Stimulated activated CD8-positive, alpha-beta memory T cell treated with anti-CD3 and anti-CD28 coated beads, Interleukin-12 subunit alpha, Interleukin-12 subunit beta, amount 100 ng/mL, for 1 hour (primary cell): ENCODE measurements around the gene ZNF618.

Source experiments
- DNase-seq: peaks from one replicate; pipeline ENCODE4 v3.0.0-alpha.2; 2020; ENCODE audit warnings: low read depth

Gene ZNF618

GRCh38 chr9:113934167-113934828, 58.2 kb downstream of the ZNF618 start:
- DNase-seq = no peak

GRCh38 chr9:113934829-113935676, 58.9 kb downstream of the ZNF618 start:
- DNase-seq = no peak

DNA sequence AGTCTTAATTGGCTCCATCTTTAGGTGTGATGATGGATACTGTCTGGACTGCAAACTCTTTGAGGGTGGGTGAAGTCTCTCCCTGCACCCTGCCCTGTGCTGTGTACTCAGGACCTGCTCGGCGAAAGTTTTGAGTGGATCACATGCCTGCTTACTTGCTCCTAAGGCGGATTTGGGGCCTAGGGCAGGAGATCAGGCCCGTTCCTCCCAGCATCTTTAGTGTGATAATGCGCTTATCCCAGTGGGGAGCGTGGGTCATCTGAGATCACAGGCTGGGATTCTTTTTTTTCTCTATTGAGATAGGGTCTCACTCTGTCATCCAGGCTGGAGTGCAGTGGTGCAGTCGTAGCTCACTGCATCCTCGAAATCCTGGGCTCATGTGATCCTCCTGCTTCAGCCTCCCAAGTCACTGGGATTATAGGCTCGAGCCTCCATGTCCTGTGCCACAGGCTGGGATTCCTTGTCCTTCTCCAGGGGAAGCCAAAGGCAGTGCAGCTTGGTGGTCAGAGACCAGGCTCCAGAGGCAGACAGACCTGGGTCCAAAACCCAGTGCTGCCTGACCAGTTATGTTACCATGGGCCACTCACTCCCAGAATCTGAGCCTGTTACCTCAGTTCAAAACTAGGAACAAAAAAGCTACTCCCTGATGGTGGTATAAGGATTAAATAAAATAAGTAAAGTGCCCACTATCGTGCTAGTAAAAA, 59.7 kb downstream of the ZNF618 start:
- DNase-seq = no peak

DNA sequence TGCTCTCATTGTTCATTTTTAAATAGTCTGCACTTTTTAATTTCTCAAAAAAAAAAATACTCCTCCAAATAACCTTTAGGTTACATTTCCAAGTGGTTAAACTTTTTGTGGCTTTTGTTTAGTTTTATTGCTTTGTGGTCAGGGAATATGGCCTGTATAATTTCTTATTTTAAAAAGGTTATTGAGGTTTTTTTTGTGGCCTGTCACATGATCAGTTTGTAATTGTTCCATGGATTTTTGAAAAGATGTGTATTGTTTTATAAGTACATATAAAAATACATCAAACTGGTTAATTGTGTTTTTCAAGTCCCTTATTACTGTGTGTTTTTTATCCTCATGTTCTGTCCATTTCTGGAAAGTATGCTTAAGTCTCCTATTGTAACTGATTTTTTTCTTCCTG, 64.0 kb downstream of the ZNF618 start:
- no peak for DNase-seq

GRCh38 chr9:113941056-113941455, 64.9 kb downstream of the ZNF618 start:
- no peak for DNase-seq

- DNase-seq = no peak
Measured at GRCh38 chr9:113941526-113941925, 65.4 kb downstream of the ZNF618 start.

- DNase-seq = no peak
Measured at GRCh38 chr9:113943112-113944009, 67.3 kb downstream of the ZNF618 start.

- no peak for DNase-seq
Measured at GRCh38 chr9:113945784-113946183, 69.7 kb downstream of the ZNF618 start.

DNA sequence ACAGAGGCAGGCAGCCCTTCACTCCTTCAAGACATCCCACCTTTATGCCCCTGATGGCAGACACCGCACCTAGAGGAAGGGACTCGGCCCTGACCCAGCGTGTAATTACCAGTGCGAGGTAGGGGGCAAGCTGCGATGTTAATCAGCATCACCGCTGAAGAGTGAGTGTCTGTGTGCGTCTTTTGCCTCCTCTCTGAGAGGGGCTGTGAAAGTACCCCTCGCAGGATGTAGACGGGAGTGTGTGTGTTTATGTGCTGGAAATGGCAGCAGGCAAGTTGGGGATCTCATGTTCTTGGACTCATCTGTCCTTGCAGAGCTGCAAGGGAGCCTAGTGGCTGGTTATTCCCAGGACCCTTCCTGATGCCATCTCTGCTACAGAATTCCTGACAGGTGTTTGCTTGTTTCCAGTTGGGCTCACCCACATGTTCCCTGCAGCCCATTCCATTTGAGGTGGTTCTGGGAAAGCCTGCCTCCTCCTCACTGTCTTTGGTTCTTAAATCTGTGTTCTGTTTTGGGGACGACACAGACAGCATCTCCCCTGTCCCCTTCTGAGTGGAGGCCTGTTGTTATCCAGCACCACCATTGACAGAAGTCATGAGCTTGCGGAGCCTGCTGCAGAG, 70.5 kb downstream of the ZNF618 start:
- DNase-seq = no peak

- DNase-seq = no peak
Measured at GRCh38 chr9:113947941-113948340, 71.8 kb downstream of the ZNF618 start.

DNA sequence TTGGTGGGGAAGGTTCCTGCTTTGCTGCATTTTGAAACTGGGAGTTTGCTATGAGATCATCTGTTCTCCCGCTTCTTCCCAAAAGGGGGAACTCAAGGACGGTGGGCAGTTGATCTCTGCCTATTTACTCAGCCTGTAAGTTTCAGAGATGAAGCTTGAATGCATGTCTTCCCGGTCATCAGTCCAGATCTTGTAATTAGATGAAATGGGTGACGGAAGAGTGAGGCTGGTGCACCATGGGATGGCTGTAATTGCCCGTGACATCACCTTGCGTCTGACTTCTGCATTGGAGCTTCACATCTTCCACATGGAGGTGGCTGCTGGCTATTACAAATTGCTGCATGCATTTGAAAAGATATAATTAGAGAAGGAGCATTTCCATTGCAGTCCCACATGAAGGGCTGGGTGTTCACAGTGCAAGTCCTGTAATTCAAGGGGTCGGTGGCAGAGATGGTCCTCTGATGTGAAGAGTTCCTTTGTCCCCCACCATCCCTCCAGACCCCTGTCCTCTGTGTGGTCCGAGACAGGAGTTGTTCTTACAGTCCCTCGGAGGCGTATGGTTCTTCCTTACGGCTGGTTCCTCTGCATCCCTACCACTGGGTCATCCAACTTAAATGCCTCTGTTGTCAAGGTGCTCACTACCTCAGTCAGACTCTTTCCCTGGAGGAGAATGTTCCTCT, 72.9 kb downstream of the ZNF618 start:
- no peak for DNase-seq

DNA sequence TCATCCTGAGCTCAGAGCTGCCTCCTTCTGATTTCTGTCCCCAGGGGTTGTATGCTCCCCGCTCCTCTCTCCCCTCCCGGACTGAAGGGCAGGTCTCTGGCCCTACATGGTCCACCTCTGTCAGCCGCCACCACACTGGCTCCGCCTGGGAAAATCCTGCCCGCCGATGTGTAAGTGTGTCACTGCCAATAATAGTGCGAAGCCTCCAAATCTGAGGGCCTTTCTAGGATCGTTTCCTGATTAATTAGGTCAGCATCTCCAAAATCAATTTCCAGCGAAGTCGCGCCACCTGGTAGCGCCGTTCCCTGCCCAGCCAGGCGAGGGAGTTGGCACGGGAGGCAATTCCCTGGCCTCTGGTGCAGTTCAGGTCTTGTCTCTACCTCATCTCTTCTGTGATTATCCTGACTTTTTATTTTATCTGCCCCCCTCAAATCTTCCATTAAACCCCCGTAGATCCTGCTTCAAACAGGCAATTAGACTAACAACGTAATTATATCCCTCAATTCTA, 73.5 kb downstream of the ZNF618 start:
- no peak for DNase-seq

GRCh38 chr9:113950195-113951031, 74.3 kb downstream of the ZNF618 start:
- DNase-seq = no peak

DNA sequence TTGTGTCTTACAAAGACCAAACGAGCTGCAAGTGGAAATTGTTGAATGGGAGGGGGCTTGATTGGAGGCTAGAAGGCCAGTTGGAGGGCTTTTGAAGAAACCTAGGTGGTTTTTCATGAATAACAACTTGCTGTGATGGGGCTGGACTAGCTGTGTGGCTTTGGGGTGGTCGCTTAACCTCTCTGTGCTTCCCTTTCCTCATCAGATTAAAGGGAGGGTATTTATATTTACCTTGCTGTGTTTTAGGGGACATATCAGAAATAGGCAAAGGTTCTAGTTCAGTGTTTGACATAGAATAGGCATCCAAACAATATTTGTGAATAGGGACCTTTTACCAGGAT, 74.9 kb downstream of the ZNF618 start:
- no peak for DNase-seq

DNA sequence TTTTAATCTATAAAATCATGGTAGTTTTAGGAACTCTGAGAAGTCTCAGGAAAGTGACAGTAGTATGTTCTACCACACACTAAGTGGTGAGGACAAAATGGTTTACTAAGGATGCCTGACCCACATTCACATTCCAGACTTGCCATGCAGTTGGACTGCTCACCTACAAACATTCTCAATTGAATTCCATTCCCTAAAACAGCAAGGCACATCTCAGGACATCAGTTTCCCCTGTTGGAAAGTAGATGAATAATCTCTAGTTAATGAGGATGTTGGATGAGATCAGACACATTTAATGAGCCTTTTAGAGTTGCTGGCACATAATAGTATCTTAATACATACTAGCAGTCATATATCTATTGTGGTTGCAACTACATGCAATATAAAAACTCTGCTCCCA, 76.6 kb downstream of the ZNF618 start:
- DNase-seq = no peak

DNA sequence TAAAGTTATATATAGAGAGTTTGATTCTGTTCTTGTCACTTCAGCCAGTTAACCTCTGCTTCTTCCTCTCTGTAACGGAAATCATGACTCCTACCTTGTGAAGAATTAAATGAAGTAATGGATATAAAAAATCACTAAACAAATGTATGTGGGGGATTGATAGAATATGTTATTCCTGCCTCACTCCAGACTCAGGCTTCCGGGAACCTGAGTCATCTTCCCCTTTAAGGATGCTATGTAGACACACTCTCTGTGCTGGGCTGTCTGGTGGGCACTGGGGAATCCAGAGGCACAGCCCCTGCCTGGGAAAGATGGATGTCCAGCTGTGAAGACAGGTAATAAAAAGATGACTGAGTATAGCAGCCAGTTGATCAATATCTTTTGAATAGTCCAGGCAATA, 77.4 kb downstream of the ZNF618 start:
- no peak for DNase-seq

DNA sequence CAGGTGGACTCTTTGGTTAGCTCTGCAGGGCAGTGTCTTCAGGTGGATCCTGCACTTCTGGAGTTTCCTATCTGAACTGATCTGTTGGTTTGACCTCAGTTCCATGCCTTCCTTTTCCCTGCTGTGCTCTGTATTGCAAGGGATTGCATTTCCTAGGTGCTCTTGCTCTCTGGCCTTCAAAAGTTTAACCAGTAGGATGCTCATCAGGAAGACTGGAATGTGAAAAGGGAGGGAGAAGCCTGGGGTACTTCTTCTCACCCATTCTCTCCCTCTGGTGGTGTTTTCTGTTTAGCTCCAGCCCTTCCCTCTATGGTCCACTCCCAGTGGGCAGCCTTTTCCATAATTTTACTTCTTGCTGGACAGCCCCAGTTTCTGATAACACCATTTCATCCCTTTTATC, 78.5 kb downstream of the ZNF618 start:
- DNase-seq = no peak

DNA sequence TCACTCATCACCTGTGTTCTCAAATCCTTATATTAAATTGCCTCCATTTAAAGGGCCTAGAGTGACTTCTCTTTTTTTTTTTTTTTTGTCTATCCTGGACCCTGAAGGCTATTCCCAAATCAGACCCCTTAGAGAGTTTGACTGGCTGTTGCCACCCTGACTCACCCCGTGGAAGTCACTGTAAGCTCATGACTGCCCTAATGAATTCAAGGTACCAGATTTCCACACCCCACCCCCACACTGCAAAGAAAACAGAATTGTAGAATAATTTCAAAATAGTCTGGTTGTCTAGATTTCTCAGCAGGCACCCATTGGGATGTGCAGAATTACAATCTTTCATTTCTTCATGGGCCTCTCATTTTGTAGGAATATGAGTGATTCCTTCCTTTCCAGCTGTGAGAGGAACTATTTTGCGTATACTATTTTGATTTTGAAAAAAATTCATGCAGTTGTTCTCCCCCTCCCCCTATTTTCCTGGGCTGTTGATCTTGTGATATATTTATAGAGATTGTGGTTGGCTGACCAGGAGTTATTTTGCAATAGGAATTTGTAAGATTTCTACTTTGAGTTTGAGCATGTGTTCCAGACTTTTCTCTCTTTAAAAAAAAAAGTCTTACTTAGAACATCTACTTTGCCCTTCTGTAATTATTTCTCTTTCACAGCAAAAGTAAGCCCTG, 79.1 kb downstream of the ZNF618 start:
- DNase-seq = no peak

DNA sequence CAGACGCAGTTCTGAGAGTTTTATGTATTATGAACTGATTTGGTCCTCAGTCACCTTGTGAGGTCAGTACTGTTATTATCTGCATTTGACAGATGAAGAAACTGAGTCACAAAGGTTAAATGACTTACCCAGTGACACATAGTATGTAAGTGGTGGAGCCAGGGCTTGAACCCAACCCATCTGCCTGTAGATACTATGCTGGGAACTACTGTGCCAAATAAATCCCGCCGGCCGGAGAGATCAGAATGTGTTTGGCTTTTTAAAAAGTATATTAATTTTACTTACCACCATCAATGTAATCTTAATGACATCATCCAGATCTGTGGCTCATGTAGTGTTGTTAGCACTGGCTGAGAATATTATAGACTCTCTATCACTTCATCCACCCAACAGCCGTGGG, 80.8 kb downstream of the ZNF618 start:
- no peak for DNase-seq
